HepG2 (cell line): ENCODE measurements around the gene RBBP8NL. TPM values are rescaled to one million over a fixed set of nuclear protein-coding genes. Genes with fewer than 3 reads are reported as not detected.

Experiments used
- ATAC-seq: fragments of 200-7000 bp; cut with Tn5 transposase; 3 replicates; pipeline ENCODE4 v1.9.1; 2020; ENCODE audit warnings: mild to moderate bottlenecking, moderate library complexity
- BruUV-seq: library from RNA; stranded (reverse); fragments of 400-500 nt; replicated peaks from 2 replicates; lab custom pipeline; 2021; lab: Mats Ljungman, UMichigan
- CTCF ChIA-PET: fragments of 300-600 bp; formaldehyde crosslinking; extraction: SDS; loops from one replicate; lab custom pipeline; 2021; ENCODE audit warnings: low total read pairs, inconsistent platforms, low intra/inter-chr PET ratio; lab: Yijun Ruan, JAX
- POLR2A ChIA-PET: fragments of 350-600 bp; sonication (Branson Sonifier 250); formaldehyde crosslinking; loops from one replicate; lab custom pipeline; 2020; ENCODE audit warnings: antibody characterized with exemption, inconsistent platforms; lab: Yijun Ruan, JAX
- DNase-seq: peaks from one replicate; pipeline ENCODE4 v3.0.0-alpha.2; 2015; ENCODE audit warnings: low spot score
- FAIRE-seq: peaks from 3 replicates; lab custom pipeline; 2011; peaks lifted over from hg19 to GRCh38; lab: Jason Lieb, UNC
- H2AFZ ChIP-seq: one replicate; pipeline ENCODE4 v1.6.1; 2011; ENCODE audit warnings: low read length, inconsistent platforms
- H3K27ac ChIP-seq: fragments of 300-600 bp; 3 replicates; pipeline ENCODE4 v1.8.0; 2011; ENCODE audit warnings: mixed run types, mild to moderate bottlenecking, mixed read lengths, low read length, inconsistent platforms; ENCODE audit not compliant: insufficient read depth; ENCODE audit errors: extremely low read length
- H3K27me3 ChIP-seq, 2 experiments: fragments of 200-600 bp in 1 of 2; 2 replicates in 1 of 2; 3 replicates in 1 of 2; pipeline versions ENCODE4 v1.6.0 to v1.8.0; 2011; ENCODE audit warnings: low read length in 2 of 2, mild to moderate bottlenecking in 2 of 2, moderate library complexity in 2 of 2, inconsistent platforms in 1 of 2; ENCODE audit not compliant: insufficient read depth in 2 of 2, control insufficient read depth in 1 of 2
- H3K36me3 ChIP-seq, 2 experiments: fragments of 200-600 bp in 1 of 2; replicated peaks in 1 of 2; 2 replicates in 1 of 2; 3 replicates in 1 of 2; pipeline versions ENCODE4 v1.5.1 to v1.8.0; 2011; ENCODE audit warnings: low read length in 2 of 2, inconsistent platforms in 1 of 2; ENCODE audit not compliant: insufficient read depth in 2 of 2, control insufficient read depth in 1 of 2
- H3K4me1 ChIP-seq: 2 replicates; pipeline ENCODE4 v1.5.1; 2012; ENCODE audit warnings: low read length, inconsistent platforms; ENCODE audit not compliant: insufficient read depth
- H3K4me2 ChIP-seq: 2 replicates; pipeline ENCODE4 v1.6.0; 2011; ENCODE audit warnings: low read depth, low read length, inconsistent platforms
- H3K4me3 ChIP-seq, 3 experiments: fragments of 200-600 bp in 1 of 3; sonication (generic), shearing (Covaris generic) in 1 of 3; replicated peaks in 1 of 3; 2 replicates each; pipeline ENCODE4 v1.5.1; 2011 to 2016; ENCODE audit warnings: low read length in 3 of 3, inconsistent platforms in 2 of 3, low read depth in 2 of 3, mild to moderate bottlenecking in 2 of 3, control low read depth in 1 of 3, mixed read lengths in 1 of 3; ENCODE audit not compliant: insufficient read depth in 1 of 3
- H3K79me2 ChIP-seq: one replicate; pipeline ENCODE4 v1.6.1; 2011; ENCODE audit warnings: low read length, inconsistent platforms; ENCODE audit not compliant: insufficient read depth
- H3K9ac ChIP-seq: 2 replicates; pipeline ENCODE4 v1.6.0; 2011; ENCODE audit warnings: mild to moderate bottlenecking, low read depth, low read length, inconsistent platforms; ENCODE audit not compliant: insufficient read depth
- H3K9me3 ChIP-seq: 2 replicates; pipeline ENCODE4 v1.5.1; 2012; ENCODE audit warnings: mild to moderate bottlenecking, low read length
- H4K20me1 ChIP-seq: 2 replicates; pipeline ENCODE4 v1.6.0; 2011; ENCODE audit warnings: inconsistent platforms, mild to moderate bottlenecking, low read length, moderate library complexity; ENCODE audit not compliant: insufficient read depth
- ARID4A ChIP-seq: sonication (generic); formaldehyde crosslinking; IDR thresholded peaks from 2 replicates; pipeline ENCODE4 v1.5.0; 2020; ENCODE audit warnings: mild to moderate bottlenecking, missing genetic modification reagents, borderline replicate concordance
- ATF3 ChIP-seq: sonication (generic); formaldehyde crosslinking; IDR thresholded peaks from 2 replicates; pipeline ENCODE4 v1.4.0; 2020; ENCODE audit warnings: missing genetic modification reagents
- DBP ChIP-seq: sonication (generic); formaldehyde crosslinking; IDR thresholded peaks from 2 replicates; pipeline ENCODE4 v1.4.0; 2020; ENCODE audit warnings: missing genetic modification reagents; ENCODE audit errors: not compliant biosample characterization
- FOXK2 ChIP-seq: fragments of 450-650 bp; IDR thresholded peaks from 2 replicates; pipeline ENCODE4 v1.6.1; 2016
- POLR2G ChIP-seq: fragments of 200-400 bp; formaldehyde crosslinking; IDR thresholded peaks from 2 replicates; pipeline ENCODE4 v1.6.1; 2018; ENCODE audit warnings: mild to moderate bottlenecking, low read depth, low read length, moderate library complexity
- RBM39 ChIP-seq: fragments of 200-400 bp; formaldehyde crosslinking; IDR thresholded peaks from one replicate; pipeline ENCODE4 v1.6.1; 2018; ENCODE audit warnings: antibody characterized with exemption, mild to moderate bottlenecking, low read depth, low read length; ENCODE audit not compliant: poor library complexity, severe bottlenecking
- ZNF260 ChIP-seq: sonication (generic); formaldehyde crosslinking; IDR thresholded peaks from 2 replicates; pipeline ENCODE4 v1.4.0; 2020; ENCODE audit warnings: missing genetic modification reagents, low read depth, mild to moderate bottlenecking, borderline replicate concordance
- ZNF276 ChIP-seq: sonication (generic); formaldehyde crosslinking; IDR thresholded peaks from 2 replicates; pipeline ENCODE4 v1.4.0; 2020; ENCODE audit warnings: mild to moderate bottlenecking, low read depth, missing genetic modification reagents
- ZNF501 ChIP-seq: sonication (generic); formaldehyde crosslinking; IDR thresholded peaks from 2 replicates; pipeline ENCODE4 v1.5.1; 2020; ENCODE audit warnings: mild to moderate bottlenecking, moderate library complexity, missing genetic modification reagents
- ZNF569 ChIP-seq: sonication (generic); formaldehyde crosslinking; IDR thresholded peaks from 2 replicates; pipeline ENCODE4 v1.5.0; 2020; ENCODE audit warnings: mild to moderate bottlenecking, missing genetic modification reagents, moderate library complexity, borderline replicate concordance
- ZNF7 ChIP-seq: IDR thresholded peaks from 2 replicates; pipeline ENCODE4 v1.6.1; 2016; ENCODE audit warnings: missing biosample characterization, missing genetic modification reagents
- ZNF777 ChIP-seq: sonication (generic); formaldehyde crosslinking; IDR thresholded peaks from 2 replicates; pipeline ENCODE4 v1.4.0; 2020; ENCODE audit warnings: missing genetic modification reagents
- WGBS: methylation state at CpG from one replicate; pipeline ENCODE4 v1.1.6; 2017; ENCODE audit warnings: low lambda C conversion rate; 5-methylcytosine and 5-hydroxymethylcytosine counted together
- in situ Hi-C: cut with HindIII; loops from 2 replicates; pipeline ENCODE4 v1.10.0; 2017; ENCODE audit warnings: low pct_unique_long_range_greater_than_20kb; ENCODE audit not compliant: extremely low pct_ligation_motif_present
- intact Hi-C: fragments of 100-400 bp; cut with micrococcal nuclease; formaldehyde crosslinking; loops from one replicate; pipeline ENCODE4 v1.10.0; 2022; ENCODE audit not compliant: unreplicated experiment
- polyA plus RNA-seq, 8 experiments: library from polyadenylated mRNA; depleted of rRNA in 3 of 8; stranded (reverse) in 7 of 8; unstranded in 1 of 8; fragments of >200 nt; fragmentation: Illumina TruSeq in 4 of 8; extraction: Trizol in 4 of 8; gene quantifications; 2 replicates each; pipeline versions ENCODE4 v1.2.1 to v1.2.3, GENCODE V29; 2011 to 2016; ENCODE audit warnings: low read depth in 4 of 8, missing spikeins in 1 of 8, mixed read lengths in 1 of 8; ENCODE audit not compliant: insufficient read depth in 1 of 8
- total RNA-seq, 5 experiments: library from RNA; depleted of rRNA; stranded (reverse); fragments of >200 nt; fragmentation: Illumina TruSeq; extraction: Trizol; gene quantifications; 2 replicates each; pipeline ENCODE4 v1.2.3, GENCODE V29; 2016; ENCODE audit warnings: low read depth in 1 of 5

RBBP8NL gene
- total and polyA plus RNA-seq, 2 of the 13 experiments (the other 11 are each of a cell fraction or from before 2014, with no cell fraction given), result 0.69 to 0.86 TPM

GRCh38 chr20:62394248-62395245, 32.8 kb downstream of the RBBP8NL start:
- DNase-seq (no peak), FAIRE-seq (no peak), ATAC-seq (no peak)
- BruUV-seq, result no TSS peak
- Histone ChIP-seq H3K4me1 (peaks cover 2% of the 10 kb centered on the region; the same call in 1 of the 2 replicates), H3K9ac (no peak overlapping the region), H3K36me3 (peaks cover 7 to 26% of the 10 kb centered on the region in 2 experiments; a peak in 4 of 5 replicates), H3K27ac (no peak overlapping the region), H3K79me2 (no peaks in the 10 kb centered on the region), H3K4me2 (no peak overlapping the region), H3K27me3 (no peaks in the 10 kb centered on the region), H2AFZ (no peak overlapping the region), H4K20me1 (no peaks in the 10 kb centered on the region), H3K9me3 (no peaks in the 10 kb centered on the region), H3K4me3 (no peak overlapping the region)
- POLR2A ChIA-PET, result interaction anchor here (1.1 to 2.1 kb wide), 3 partner anchors 16 to 26 kb away, joined by 3 to 4 read pairs (median 4); no protein-coding TSS in a partner anchor
- in situ Hi-C loops (no loop called here), intact Hi-C loops (no loop called here)
- CTCF ChIA-PET, result interaction anchor here (0.5 to 1.5 kb wide), 2 partner anchors 11 to 123 kb away, joined by 3 to 6 read pairs; no protein-coding TSS in a partner anchor
- WGBS, result 95% methylated on average over 42 of the region's 44 CpGs
- no peak for TF ChIP-seq ZNF7 (CRISPR knock-in tag)
- TF ChIP-seq DBP (CRISPR knock-in tag), result no peak
- TF ChIP-seq ZNF569, result no peak
- peak; percentile 11 for TF ChIP-seq RBM39
- peak; percentile 8; the same call in 1 of the 2 replicates for TF ChIP-seq POLR2G
- no peak for TF ChIP-seq ZNF501 (CRISPR knock-in tag)
- TF ChIP-seq ZNF276 (CRISPR knock-in tag), result no peak
- TF ChIP-seq ZNF777 (CRISPR knock-in tag), result no peak
- TF ChIP-seq FOXK2, result no peak
- no peak for TF ChIP-seq ATF3 (CRISPR knock-in tag)
- no peak for TF ChIP-seq ZNF260 (CRISPR knock-in tag)
- TF ChIP-seq ARID4A (CRISPR knock-in tag), result no peak
